ENCODE data around the gene ZNF701.

GRCh38 chr19:52566588-52566987 is 3.5 kb upstream of the ZNF701 start:
- TF ChIP-seq ZNF391 (tag by site-specific recombination; IDR thresholded peaks at IDR 0.05; ENCODE audit: borderline replicate concordance, low read depth) (no peak), ZBTB8A (tag by site-specific recombination; IDR thresholded peaks at IDR 0.05) (no peak), ZNF514 (tag by site-specific recombination; IDR thresholded peaks at IDR 0.05) (no peak), TCF7L2 (IDR thresholded peaks at IDR 0.05; ENCODE audit: borderline replicate concordance, low read depth, low read length) (no peak), CTCF (tag by site-specific recombination; IDR thresholded peaks at IDR 0.05) (no peak), ZFHX2 (tag by site-specific recombination; conservative IDR thresholded peaks at IDR 0.05) (no peak), TSHZ1 (tag by site-specific recombination; IDR thresholded peaks at IDR 0.05; ENCODE audit: borderline replicate concordance) (no peak)
